ENCODE results near the gene YRDC.

Gene YRDC

DNA sequence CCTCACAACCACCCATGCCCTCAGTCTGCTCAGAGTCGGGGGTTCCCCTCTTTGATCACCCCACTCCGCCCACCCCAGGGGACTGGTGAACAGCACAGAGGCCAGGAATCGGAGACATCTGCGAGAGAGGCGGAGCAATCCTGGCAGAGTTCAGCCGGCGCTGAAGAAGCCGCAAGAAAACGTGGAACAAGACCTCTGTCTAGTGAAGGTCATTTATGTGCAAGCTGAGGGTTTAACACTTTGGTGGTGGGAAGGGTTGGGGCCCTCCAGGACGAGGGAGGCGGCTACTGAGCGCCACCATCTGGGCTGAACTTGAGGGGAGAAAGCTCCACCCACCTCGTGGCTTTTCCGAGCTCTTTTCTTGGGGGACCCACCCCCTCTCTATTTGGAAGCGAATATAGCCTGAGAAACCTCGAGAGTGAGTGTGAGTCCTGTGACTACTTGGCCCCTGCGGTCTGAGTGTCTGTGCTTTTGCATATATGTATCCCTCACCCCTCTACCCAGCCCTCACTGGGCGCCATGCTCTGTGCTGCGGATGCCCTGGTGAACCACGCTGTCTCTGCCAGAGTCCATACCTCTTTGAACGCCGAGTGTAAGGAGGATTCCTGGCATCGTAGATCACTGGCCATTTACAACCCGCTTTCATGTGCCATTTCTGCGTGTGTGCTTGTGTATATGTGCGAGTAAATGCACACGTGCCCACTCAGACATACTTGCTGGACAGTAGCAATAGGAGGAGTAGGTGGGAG is 41.9 kb downstream of the YRDC start:
- peak; percentile 67 for DNase-seq

DNA sequence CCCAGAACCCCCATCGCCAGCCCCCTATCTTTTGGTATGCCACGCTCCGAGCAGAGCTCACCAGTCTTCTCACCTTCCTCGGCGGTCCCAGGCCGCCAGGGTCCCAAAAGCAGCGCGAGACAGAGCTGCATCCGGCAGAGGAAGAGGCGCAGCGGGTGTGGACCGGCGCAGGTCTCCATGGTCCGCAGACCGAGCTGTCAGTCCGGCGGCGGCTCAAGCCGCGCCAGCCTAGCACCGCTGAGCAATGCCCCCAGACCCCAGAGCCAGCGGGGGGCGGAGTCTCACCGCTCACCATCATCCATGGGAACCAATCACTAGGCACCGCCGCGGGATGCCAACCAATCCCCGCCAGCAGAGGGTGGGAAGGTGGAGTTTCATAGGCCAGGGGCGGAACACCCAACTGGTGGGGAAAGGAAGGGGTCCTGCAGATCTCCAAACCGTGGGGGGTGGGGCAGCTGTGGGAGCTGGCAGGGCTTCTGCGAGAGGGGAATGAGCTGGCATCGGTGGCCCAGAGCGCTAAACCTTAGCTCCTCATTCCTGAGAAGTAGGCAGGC is 43.0 kb downstream of the YRDC start, which contains the start of gene EPHA10:
TSS of gene EPHA10 (minus strand) at position 233 of the 554 bp plus-strand sequence. CDS start at position 179, 54 bp downstream.
- DNase-seq: peak; percentile 51

DNA sequence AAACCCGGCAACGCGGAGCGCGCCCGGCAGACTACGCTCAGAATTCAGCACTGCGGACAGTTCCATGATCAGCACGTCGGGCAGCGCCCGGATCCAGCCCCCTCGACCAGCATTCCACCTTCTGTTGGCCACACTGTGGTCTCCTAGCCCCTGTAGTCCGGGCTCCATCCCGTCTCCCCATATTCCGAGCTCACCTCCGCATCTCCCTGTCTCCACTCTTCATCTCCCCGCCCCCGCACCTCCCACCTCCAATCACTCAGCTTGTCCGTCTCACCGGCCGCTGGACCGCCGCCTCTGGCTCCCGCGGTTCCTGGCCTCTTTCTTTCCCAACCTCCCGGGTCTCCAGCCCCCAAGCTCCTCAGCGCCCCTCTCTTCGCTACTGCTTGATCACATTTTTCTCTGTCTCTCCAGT is 43.6 kb downstream of the YRDC start:
- DNase-seq: peak; percentile 85

DNA sequence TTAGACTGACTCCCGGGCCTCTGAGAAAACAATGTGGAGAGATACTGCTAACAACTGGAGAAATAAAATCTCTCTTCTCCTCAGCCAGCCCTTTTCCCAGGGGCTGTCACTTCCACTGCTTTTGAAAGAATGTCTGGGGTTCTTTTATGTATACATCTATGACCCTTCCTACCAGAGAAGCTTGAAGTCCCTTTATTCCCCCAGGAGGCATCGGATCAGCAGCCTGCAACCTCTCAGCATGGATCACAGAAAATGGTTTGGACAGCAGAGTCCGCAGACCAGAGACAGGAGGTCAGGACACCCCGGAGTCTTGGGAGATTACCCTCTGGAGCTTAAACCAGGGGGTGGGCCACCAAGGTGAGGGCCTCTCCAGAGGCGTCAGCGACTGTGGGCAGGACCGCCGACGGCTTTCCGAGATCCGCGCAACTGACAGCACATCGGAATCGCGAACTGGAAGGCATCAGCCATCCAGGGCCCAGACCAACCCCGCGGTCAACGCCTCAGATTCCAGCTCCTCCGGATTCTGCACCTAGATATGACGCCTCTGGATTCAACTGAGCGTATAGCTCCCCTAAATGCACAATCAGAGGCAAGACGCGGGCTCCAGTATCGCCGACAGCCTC is 44.1 kb downstream of the YRDC start:
- peak; percentile 1 for DNase-seq

DNA sequence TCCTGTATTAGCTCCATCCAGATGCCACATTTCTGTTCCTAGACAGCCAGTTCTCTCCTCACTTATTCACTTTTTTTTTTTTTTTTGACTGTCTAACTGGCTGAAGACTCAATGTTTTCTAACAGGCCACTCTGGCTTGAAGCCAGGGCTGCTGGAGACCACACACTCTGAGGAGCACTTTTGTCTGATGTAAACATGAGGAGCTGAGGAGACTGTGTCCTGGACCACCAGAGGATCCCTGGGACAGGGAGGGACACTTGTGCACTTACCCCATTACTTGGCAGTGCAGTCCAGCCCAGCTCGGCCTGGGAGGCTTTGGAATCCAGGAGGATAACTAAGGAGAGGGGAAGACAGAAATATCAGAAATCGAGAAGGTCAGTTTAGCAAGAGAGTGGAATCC is 45.5 kb downstream of the YRDC start:
- DNase-seq: no peak

DNA sequence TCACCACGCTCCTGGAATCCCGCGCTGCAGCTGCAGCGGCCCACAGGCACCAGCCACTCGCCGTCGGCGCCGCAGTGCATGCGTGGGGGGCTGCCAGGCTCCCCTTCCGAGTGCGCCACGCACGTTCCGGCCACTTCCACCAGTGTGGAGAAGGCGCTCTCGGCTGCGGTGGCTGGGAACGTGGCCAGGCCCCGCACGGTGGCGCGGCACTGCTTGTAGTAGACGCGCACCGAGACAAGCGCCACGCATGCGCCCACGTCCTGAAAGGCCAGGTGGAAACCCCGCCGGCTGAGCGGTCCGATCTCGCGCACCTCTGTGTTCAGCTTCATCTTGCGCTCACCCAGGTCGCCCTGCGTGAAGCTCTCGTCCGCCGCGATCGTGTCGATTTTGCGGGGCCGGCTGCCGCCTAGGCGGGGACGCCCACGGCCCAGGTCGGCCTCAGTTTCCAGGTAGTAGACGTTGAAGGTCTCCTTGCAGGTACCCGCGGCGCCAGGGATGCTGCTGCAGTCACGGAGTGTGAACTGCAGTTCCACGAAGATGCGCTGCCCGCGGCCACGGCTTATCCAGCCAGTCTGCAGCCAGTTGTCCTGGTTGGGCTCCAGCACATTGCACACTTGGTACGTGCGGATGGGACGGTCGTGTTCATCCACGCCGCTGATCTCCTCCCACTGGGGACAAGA is 46.5 kb downstream of the YRDC start:
- peak; percentile 42 for DNase-seq

DNA sequence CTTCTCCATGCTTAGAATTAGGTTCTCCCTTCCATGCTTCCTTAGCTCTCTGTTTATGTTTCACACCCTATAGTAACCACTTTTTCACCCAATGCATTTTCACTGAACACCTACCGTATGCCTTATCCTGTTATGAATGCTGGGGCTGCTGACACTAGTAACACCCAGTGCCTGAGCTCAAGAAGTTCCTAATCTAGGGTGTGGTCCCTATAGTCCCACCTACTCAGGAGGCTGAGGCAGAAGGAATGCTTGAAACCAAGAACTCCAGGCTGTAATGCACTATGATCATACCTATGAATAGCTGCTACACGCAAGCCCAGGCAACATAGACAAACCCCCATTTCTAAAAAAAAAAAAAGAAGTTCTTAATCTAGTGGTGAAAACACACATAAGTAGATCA is 48.6 kb downstream of the YRDC start:
- DNase-seq: no peak

DNA sequence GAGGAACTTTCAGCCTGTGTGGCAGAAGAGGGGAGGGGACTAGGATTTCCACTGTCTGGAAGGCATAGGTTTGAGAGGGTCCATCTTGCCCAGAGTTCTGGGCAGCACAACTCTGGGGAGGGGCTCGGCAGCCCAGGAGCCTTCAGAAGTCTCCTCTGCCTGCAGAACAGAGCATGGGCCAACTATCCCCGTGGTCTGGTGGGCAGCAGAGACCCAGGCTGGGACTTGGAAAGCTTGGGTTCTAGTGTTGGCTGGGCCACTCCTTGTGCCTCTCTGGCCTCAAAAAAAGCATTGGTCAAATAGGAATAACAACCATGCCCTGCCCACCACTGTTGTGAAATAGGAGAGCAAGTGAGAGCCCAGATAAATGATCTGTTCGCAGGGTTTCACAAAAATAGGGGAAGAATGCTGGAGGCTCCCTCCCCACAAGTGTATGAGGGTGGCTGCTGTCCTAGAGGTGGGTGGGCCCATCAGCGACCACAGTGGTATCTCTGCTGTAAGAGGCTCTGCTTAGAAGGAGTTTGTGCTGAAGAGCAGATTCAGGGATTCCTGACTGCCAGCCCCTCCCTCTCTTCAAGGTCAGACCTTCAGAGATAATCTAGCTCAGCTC is 52.0 kb downstream of the YRDC start:
- no peak for DNase-seq

DNA sequence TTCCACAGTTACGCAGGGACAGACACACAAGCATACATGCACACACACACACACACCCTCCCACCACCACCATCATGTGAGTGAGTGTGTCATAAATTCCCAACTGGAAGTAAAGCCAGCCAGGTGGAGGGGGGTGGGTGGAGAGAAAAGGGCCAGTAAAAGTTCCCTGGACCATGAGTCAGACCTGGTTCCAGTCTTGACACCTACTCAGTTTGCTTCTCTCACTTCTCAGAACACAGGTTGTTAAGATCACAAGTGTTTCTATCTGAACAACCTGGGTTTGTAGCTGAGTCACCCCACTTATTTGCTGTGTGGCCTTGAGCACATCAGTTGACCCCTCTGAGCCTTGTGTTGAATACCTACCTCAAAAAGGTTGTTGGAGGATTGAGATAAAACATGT is 52.7 kb downstream of the YRDC start:
- peak; percentile 71 for DNase-seq

DNA sequence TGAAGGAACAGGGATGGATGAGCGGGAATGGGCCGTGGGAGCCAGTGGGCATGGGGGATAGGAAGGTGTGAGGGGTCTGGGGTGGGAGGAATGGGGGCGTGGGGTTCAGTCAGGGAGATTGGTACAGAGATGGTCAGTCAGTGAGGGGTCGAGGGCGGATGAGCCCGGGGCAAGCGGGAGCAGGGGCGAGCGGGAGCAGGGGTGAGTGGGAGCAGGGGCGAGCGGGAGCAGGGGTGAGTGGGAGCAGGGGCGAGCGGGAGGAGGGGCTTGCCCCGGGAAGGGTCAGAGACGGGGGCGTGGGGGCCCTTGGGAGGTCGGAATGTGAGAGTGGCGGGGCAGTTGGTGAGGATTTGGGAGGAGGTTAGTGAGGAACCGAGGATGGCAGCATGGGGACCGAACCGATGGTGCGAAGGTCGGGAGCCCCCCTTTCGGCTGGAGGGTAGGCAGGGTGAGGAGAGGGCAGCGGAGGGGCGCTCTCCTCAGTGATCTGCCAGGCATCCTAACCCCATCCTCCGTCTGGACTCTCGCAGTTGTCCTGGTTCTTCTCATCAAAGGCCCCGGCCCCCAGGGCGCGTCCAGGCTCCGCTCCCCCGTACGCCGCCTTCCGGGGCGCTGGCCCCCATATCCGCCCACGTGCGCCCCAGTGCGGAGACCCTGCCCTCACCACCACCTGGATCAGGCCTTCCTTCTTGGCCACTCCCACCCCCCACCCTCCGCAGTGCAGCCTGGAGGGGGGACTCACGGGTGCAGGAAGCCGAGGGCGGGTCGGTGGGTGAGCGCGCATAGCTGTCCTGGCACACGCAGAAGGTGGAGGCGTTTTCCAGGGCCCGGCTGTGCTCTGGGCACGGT is 54.3 kb downstream of the YRDC start:
- DNase-seq: no peak
